Measurements from ENCODE around the gene TMEM94. TPM values are rescaled to one million over a fixed set of nuclear protein-coding genes. Genes with fewer than 3 reads are reported as not detected.
"Not testable (repeated sequence)": the region's sequence is repeated elsewhere in the genome, so short reads cannot be mapped to it uniquely, and the experiment has no call there.

Gene TMEM94
- total and polyA plus RNA-seq, 4 experiments from 2014 or later: 3.9 to 109 (median 63.3) TPM

- peaks cover 21% of the 10 kb centered on the region for H3K4me1 ChIP-seq (ENCODE audit: insufficient read depth, low read length)
- no peaks in the 10 kb centered on the region for H3K9me3 ChIP-seq (ENCODE audit: control insufficient read depth in 1 of 2, low read length in 2 of 2)
- H3K4me3 ChIP-seq (ENCODE audit: low read length in 2 of 2): no peak overlapping the region
- H3K36me3 Mint-ChIP-seq: no peaks in the 10 kb centered on the region
- H3K36me3 ChIP-seq (ENCODE audit: insufficient read depth, low read length): no peaks in the 10 kb centered on the region
- H3K4me1 Mint-ChIP-seq: peaks cover 9 to 27% (median 19%) of the 10 kb centered on the region in 4 donors
- H3K9me3 Mint-ChIP-seq: no peaks in the 10 kb centered on the region
- peak overlapping the region in 1 of 8 donors; percentile 10 for H3K4me3 Mint-ChIP-seq
- H3K27ac ChIP-seq (ENCODE audit: low read depth, low read length): no peak overlapping the region
- POLR2A ChIA-PET (ENCODE audit: partially characterized antibody): interaction anchor here (0.8 kb wide), 1 partner anchor 83 kb away, joined by 4 read pairs; the partner anchor contains the start of gene TSEN54
- CTCF ChIA-PET (ENCODE audit: partially characterized antibody): interaction anchor here (1.1 to 1.4 kb wide), 3 partner anchors 76 to 199 kb away, joined by 3 to 4 read pairs (median 3); no protein-coding TSS in a partner anchor
- peaks cover 0 to 4% of the 10 kb centered on the region in 2 donors for H3K27me3 Mint-ChIP-seq
- intact Hi-C loops (cut with micrococcal nuclease): no loop called here
- no peak for DNase-seq
- H3K27me3 ChIP-seq (ENCODE audit: insufficient read depth, low read length): no peaks in the 10 kb centered on the region
- H3K27ac Mint-ChIP-seq: no peak overlapping the region
Measured at GRCh38 chr17:75433218-75433783, 23.1 kb upstream of the TMEM94 start.

- H3K9me3 Mint-ChIP-seq; H3K36me3 Mint-ChIP-seq; H3K27me3 ChIP-seq (ENCODE audit: insufficient read depth, low read length); H3K27me3 Mint-ChIP-seq; H3K27ac Mint-ChIP-seq; H3K9me3 ChIP-seq (ENCODE audit: control insufficient read depth in 1 of 2, low read length in 2 of 2); intact Hi-C loops (cut with micrococcal nuclease); DNase-seq; H3K4me3 ChIP-seq (ENCODE audit: low read length in 2 of 2); H3K27ac ChIP-seq (ENCODE audit: low read depth, low read length); H3K36me3 ChIP-seq (ENCODE audit: insufficient read depth, low read length); H3K4me3 Mint-ChIP-seq: not testable (repeated sequence)
- peaks cover 9 to 27% (median 19%) of the 10 kb centered on the region in 4 donors for H3K4me1 Mint-ChIP-seq
- peaks cover 21% of the 10 kb centered on the region for H3K4me1 ChIP-seq (ENCODE audit: insufficient read depth, low read length)
- ChIA-PET POLR2A (ENCODE audit: partially characterized antibody) (interaction anchor here (0.9 to 1.2 kb wide), 2 partner anchors 22 kb away, joined by 3 to 4 read pairs; partner anchors contain the start of gene TMEM94), CTCF (ENCODE audit: partially characterized antibody) (interaction anchor here (1.4 to 1.9 kb wide), 3 partner anchors 22 to 151 kb away, joined by 3 to 5 read pairs (median 5); partner anchors contain the start of genes TMEM94 and TSEN54)
Measured at GRCh38 chr17:75434433-75434832, 22.0 kb upstream of the TMEM94 start.

DNA sequence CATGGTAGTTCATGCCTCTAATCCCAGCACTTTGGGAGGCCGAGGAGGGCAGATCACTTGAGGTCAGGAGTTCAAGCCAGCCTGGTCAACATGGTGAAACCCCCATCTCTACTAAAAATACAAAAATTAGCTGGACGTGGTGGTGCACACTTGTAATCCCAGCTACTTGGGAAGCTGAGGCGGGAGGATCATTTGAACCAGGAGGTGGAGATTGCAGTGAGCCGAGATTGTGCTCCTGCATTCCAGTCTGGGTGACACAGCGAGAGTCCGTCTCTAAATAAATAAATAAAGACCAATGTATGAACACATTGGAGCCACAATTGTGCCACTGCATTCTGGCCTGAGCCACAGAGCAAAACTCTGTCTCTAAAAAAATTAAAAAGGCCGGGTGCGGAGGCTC is 19.0 kb upstream of the TMEM94 start:
- H3K36me3 ChIP-seq (ENCODE audit: insufficient read depth, low read length); H3K9me3 ChIP-seq (ENCODE audit: control insufficient read depth in 1 of 2, low read length in 2 of 2); POLR2A ChIA-PET (ENCODE audit: partially characterized antibody); H3K4me3 ChIP-seq (ENCODE audit: low read length in 2 of 2); H3K27ac Mint-ChIP-seq; H3K27me3 ChIP-seq (ENCODE audit: insufficient read depth, low read length); intact Hi-C loops (cut with micrococcal nuclease); H3K27ac ChIP-seq (ENCODE audit: low read depth, low read length); H3K27me3 Mint-ChIP-seq; H3K9me3 Mint-ChIP-seq; DNase-seq; H3K36me3 Mint-ChIP-seq; H3K4me3 Mint-ChIP-seq: not testable (repeated sequence)
- peaks cover 21% of the 10 kb centered on the region for H3K4me1 ChIP-seq (ENCODE audit: insufficient read depth, low read length)
- CTCF ChIA-PET (ENCODE audit: partially characterized antibody): interaction anchor here (0.9 to 2.6 kb wide), 2 partner anchors 10 to 15 kb away, joined by 3 to 8 read pairs; no protein-coding TSS in a partner anchor
- peaks cover 11 to 27% (median 20%) of the 10 kb centered on the region in 4 donors for H3K4me1 Mint-ChIP-seq

DNA sequence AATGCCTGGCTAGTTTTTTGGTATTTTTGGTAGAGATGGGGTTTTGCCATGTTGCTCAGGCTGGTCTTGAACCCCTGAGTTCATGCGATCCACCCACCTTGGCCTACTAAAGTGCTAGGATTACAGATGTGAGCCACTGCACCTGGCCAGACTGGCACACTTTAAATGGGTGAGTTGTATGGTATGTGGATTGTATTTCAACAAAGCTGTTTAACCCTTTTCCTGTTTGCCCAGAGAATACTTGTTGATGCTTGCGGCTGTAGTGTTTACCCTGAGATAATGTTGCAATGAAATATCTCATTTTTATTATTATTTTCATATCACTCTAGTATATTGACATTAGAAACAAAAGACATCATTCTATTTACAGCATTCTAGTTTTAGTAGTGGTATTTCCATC is 17.1 kb upstream of the TMEM94 start:
- Histone ChIP-seq H3K36me3 (ENCODE audit: insufficient read depth, low read length) (no peaks in the 10 kb centered on the region), H3K27me3 (ENCODE audit: insufficient read depth, low read length) (no peaks in the 10 kb centered on the region), H3K27ac (ENCODE audit: low read depth, low read length) (no peak overlapping the region), H3K9me3 (ENCODE audit: control insufficient read depth in 1 of 2, low read length in 2 of 2) (no peaks in the 10 kb centered on the region), H3K4me1 (ENCODE audit: insufficient read depth, low read length) (peaks cover 21% of the 10 kb centered on the region), H3K4me3 (ENCODE audit: low read length in 2 of 2) (no peak overlapping the region)
- Mint-ChIP-seq H3K27ac (peak overlapping the region in 3 of 7 donors; percentile 47 to 53 (median 48)), H3K27me3 (no peaks in the 10 kb centered on the region), H3K9me3 (no peaks in the 10 kb centered on the region), H3K36me3 (no peaks in the 10 kb centered on the region), H3K4me3 (no peak overlapping the region), H3K4me1 (peaks cover 11 to 23% (median 18%) of the 10 kb centered on the region in 4 donors)
- intact Hi-C loops (cut with micrococcal nuclease): no loop called here
- DNase-seq: no peak
- POLR2A ChIA-PET (ENCODE audit: partially characterized antibody): no interaction called here
- CTCF ChIA-PET (ENCODE audit: partially characterized antibody): interaction anchor here (1.1 kb wide), 1 partner anchor 12 kb away, joined by 3 read pairs; no protein-coding TSS in a partner anchor

- no peaks in the 10 kb centered on the region for H3K27me3 ChIP-seq (ENCODE audit: insufficient read depth, low read length)
- H3K4me1 Mint-ChIP-seq: peaks cover 7 to 10% (median 10%) of the 10 kb centered on the region in 4 donors
- ChIA-PET CTCF (ENCODE audit: partially characterized antibody) (interaction anchor here (1.0 kb wide), 1 partner anchor 306 kb away, joined by 4 read pairs; no protein-coding TSS in a partner anchor), POLR2A (ENCODE audit: partially characterized antibody) (interaction anchor here (0.6 kb wide), 1 partner anchor 52 kb away, joined by 3 read pairs; no protein-coding TSS in a partner anchor)
- H3K27ac ChIP-seq (ENCODE audit: low read depth, low read length): no peak overlapping the region
- H3K9me3 ChIP-seq (ENCODE audit: control insufficient read depth in 1 of 2, low read length in 2 of 2): no peaks in the 10 kb centered on the region
- peak overlapping the region in 3 of 7 donors; percentile 16 to 68 (median 61) for H3K27ac Mint-ChIP-seq
- no peak overlapping the region for H3K4me3 Mint-ChIP-seq
- no peaks in the 10 kb centered on the region for H3K36me3 ChIP-seq (ENCODE audit: insufficient read depth, low read length)
- H3K36me3 Mint-ChIP-seq: no peaks in the 10 kb centered on the region
- DNase-seq: no peak
- H3K9me3 Mint-ChIP-seq: no peaks in the 10 kb centered on the region
- intact Hi-C loops (cut with micrococcal nuclease): no loop called here
- peaks cover 6% of the 10 kb centered on the region for H3K4me1 ChIP-seq (ENCODE audit: insufficient read depth, low read length)
- H3K27me3 Mint-ChIP-seq: no peaks in the 10 kb centered on the region
- H3K4me3 ChIP-seq (ENCODE audit: low read length in 2 of 2): no peak overlapping the region
Measured at GRCh38 chr17:75440738-75441448, 15.5 kb upstream of the TMEM94 start.

- Mint-ChIP-seq H3K4me3 (no peak overlapping the region), H3K9me3 (no peaks in the 10 kb centered on the region), H3K27ac (peak overlapping the region in 2 of 7 donors; percentile 50 to 52), H3K4me1 (peaks cover 0 to 3% (median 1%) of the 10 kb centered on the region in 4 donors), H3K27me3 (no peaks in the 10 kb centered on the region), H3K36me3 (no peaks in the 10 kb centered on the region)
- H3K27ac ChIP-seq (ENCODE audit: low read depth, low read length): no peak overlapping the region
- intact Hi-C loops (cut with micrococcal nuclease): no loop called here
- no peaks in the 10 kb centered on the region for H3K36me3 ChIP-seq (ENCODE audit: insufficient read depth, low read length)
- no peaks in the 10 kb centered on the region for H3K9me3 ChIP-seq (ENCODE audit: control insufficient read depth in 1 of 2, low read length in 2 of 2)
- CTCF ChIA-PET (ENCODE audit: partially characterized antibody): interaction anchor here (0.9 kb wide), 1 partner anchor 15 kb away, joined by 3 read pairs; no protein-coding TSS in a partner anchor
- H3K4me1 ChIP-seq (ENCODE audit: insufficient read depth, low read length): no peaks in the 10 kb centered on the region
- H3K4me3 ChIP-seq (ENCODE audit: low read length in 2 of 2): no peak overlapping the region
- no peak for DNase-seq
- POLR2A ChIA-PET (ENCODE audit: partially characterized antibody): no interaction called here
- H3K27me3 ChIP-seq (ENCODE audit: insufficient read depth, low read length): no peaks in the 10 kb centered on the region
Measured at GRCh38 chr17:75442168-75443103, 14.0 kb upstream of the TMEM94 start.

All from CD4-positive, alpha-beta memory T cell (primary cell).